GM19463 (cell line): ENCODE results near the gene SPRED2.

Experiments
- ATAC-seq: cut with Tn5 transposase; IDR thresholded peaks from one replicate; pipeline ENCODE4 v1.9.1; 2021; ENCODE audit warnings: mild to moderate bottlenecking, moderate library complexity; ENCODE audit not compliant: unreplicated experiment

SPRED2 gene

GRCh38 chr2:65388596-65389390 lies 43.6 kb downstream of the SPRED2 start:
- ATAC-seq: no peak

DNA sequence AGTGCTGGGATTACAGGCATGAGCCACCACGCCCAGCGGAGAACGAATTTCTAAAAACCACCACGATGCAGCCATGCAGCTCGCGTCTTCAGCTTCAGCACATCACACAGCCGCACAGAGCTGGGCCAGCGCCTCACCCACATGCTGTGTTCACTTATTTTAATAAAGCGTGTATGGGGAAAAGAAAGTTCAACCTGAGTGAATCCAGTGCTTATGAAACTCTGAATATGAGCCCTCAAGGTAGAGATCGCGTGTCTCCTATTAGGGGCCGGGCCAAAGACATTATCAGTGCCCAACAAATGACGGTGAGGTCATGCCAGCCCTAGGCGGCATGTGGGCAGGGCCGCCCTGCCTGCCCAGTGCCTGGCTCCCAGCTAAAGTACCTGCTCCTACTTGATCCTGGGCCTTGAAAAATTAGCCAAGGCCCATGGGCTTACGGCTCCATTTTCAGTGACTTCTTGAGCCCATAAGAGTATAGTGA lies 44.3 kb downstream of the SPRED2 start:
- peak; percentile 66 for ATAC-seq

GRCh38 chr2:65386989-65387388 lies 45.4 kb downstream of the SPRED2 start:
- ATAC-seq: no peak

DNA sequence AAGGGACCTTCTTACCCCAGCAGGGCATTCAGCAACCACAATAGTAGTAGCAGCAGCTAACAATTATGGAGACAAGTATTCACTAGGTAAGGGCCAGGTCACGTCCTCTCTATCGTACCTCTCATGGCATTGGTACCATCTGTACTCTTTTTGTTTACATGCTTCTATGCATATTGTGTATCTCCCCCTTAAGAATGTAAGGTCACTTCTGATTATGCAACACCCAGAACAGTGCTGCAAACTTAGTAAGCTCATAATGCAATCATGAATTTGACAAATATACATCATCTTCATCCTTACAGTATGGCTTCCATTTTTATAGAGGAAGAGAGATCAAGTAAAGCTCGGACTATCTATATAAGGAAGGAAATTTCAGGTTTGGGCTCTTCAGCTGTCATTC lies 46.1 kb downstream of the SPRED2 start:
- no peak for ATAC-seq

GRCh38 chr2:65383541-65384488 lies 48.6 kb downstream of the SPRED2 start:
- ATAC-seq: no peak

DNA sequence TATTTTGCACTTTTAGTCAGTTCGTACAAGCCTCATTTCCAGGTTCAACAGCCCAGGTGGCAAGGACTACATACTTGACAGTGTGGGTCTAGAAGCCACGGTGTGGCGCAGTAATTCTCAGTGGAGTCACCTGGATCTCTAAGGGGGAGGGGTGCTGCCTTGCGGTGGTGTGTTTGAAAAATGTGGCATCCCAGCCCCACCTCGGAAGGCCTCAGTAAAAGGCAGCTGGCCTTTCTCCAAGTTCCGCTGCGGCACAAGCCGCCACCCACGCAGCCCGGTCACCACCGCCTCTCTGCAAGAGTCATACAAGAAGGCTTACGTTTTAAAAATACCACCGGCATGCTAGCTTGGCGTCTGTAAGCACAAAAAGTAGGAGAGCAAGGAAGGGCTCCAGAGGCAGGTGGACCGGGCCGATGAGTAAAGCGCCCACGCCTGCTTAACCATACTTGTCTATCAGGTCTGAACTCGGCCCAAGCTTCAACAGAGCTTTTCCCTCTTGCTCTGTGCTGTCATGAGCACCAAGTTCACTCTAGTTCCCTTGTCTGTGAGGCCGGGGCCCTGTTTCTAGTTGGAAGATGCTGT lies 49.5 kb downstream of the SPRED2 start:
- ATAC-seq: peak; percentile 79

DNA sequence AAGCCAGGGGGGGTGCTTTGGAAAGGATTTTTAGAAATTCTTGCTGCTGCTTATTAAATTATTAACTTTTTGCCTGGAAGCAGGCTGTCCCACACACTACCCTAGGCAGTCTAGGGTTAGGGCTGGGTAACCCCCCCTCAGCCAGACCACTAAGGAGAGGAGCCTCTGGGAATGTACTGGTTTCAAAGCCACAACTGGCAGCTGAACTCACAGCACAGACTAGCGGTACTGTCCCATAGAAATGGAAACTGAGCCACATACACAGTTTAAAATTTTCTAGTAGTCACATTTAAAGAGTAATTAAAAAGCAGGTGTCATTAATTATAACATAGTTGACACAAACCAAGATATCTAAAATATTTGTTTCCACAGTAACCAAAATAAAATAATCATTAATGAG lies 50.1 kb downstream of the SPRED2 start:
- no peak for ATAC-seq

GRCh38 chr2:65381607-65382051 lies 50.8 kb downstream of the SPRED2 start:
- ATAC-seq: no peak

DNA sequence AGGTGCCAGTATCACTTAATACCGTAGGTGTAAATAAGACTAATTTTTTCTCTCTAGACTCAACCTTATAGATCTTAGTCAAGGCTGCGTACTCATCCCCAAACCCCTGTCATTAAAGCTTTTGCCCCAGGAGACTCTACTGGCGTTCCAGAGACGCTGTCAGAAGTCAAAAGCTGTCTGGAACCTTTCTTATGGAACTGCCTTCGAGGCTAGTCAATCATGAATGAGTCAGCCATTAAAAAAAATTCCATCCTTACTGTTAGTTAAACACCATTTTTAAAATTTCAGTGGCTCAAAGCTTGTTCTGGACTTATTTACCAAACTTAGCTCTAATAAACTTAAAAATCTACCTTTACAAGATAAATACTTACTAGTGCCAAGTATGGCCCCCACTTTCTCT lies 52.1 kb downstream of the SPRED2 start:
- no peak for ATAC-seq

- ATAC-seq: no peak
These were observed 52.7 kb downstream of the SPRED2 start for GRCh38 chr2:65379721-65380171.

DNA sequence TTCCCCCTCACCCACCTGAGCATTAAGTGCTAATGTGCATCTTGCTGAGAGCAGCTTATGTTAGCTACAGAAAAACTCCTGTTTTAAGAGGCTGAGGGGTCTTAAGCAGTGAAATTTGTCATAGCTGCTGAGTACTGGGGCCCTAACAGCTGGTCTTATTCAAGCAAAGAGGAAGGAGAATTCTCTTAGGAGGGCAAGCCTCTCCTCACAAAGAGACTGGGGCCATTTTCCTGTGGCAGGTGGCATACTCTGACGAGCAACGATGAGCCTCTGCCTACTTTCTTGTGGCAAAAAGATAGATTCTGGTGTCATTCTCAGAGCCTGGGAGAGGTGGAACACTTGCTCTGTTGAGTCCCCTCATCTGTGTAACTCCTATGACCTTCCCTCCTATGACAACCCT lies 53.2 kb downstream of the SPRED2 start:
- no peak for ATAC-seq

GRCh38 chr2:65378290-65378689 lies 54.1 kb downstream of the SPRED2 start:
- no peak for ATAC-seq

GRCh38 chr2:65377556-65378192 lies 54.7 kb downstream of the SPRED2 start:
- ATAC-seq: no peak

DNA sequence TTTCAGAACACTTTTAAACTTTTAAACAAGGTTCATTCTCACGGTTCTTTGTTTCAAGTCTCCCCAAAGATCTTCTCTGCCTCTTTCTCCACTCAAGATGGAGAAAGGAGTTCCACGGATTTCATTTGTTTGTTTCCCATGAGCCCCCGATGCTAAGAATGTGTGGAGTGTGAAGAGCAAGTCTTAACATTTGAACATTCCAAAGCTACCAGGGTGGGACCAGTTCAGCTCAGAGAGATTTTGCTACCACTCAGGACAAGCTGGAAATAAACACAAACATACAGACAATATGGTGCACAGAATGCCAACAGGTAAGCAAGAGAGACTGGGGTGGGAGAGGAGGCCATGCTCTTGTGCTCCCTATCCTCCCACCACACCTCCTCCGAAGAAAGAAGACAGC lies 56.7 kb downstream of the SPRED2 start:
- ATAC-seq: no peak

- ATAC-seq: no peak
These were observed 57.4 kb downstream of the SPRED2 start for GRCh38 chr2:65374999-65375398.

GRCh38 chr2:65374575-65374974 lies 57.8 kb downstream of the SPRED2 start:
- ATAC-seq: no peak

DNA sequence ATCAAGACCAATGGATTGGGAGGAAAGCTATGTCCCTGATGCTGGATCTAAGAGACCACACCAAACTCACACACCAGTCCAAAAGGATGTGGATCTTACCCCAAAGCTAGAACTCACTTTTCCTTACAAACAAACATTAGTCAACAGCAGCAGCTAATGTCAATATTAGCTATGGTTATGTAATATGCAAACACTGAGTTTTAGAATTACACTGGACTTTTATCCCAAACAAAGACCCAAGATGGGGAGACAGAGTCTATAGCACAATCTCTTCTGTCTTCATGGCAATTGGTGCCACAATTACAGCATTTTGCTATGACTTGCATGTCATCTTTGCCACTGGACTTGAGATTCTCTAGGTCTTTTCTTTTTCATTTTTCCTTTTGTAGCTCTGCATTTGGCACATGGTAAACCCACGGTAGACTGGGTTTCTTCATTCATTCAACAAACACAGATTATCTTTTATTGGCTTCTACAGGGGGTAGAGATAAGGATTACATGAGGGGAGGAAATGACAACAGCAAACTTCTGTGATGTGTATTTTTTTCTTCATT lies 59.0 kb downstream of the SPRED2 start:
- ATAC-seq: no peak

- ATAC-seq: no peak
These were observed 59.8 kb downstream of the SPRED2 start for GRCh38 chr2:65372619-65373018.

- no peak for ATAC-seq
These were observed 61.3 kb downstream of the SPRED2 start for GRCh38 chr2:65371074-65371434.

GRCh38 chr2:65370387-65371073 lies 61.9 kb downstream of the SPRED2 start:
- peak; percentile 46 for ATAC-seq
